HepG2 (cell line): ENCODE measurements around the gene SAAL1. TPM values are rescaled to one million over a fixed set of nuclear protein-coding genes. Genes with fewer than 3 reads are reported as not detected.

Source experiments
- AKAP8 ChIP-seq: sonication (generic); formaldehyde crosslinking; IDR thresholded peaks from 2 replicates; pipeline ENCODE4 v1.5.1; 2020; ENCODE audit warnings: mild to moderate bottlenecking, missing genetic modification reagents
- ELF1 ChIP-seq: sonication (generic); formaldehyde crosslinking; IDR thresholded peaks from 2 replicates; pipeline ENCODE4 v1.4.0; 2020; ENCODE audit warnings: missing genetic modification reagents
- ERF ChIP-seq: IDR thresholded peaks from 2 replicates; pipeline ENCODE4 v1.6.1; 2018; ENCODE audit warnings: missing biosample characterization, missing genetic modification reagents
- KDM3A ChIP-seq: IDR thresholded peaks from 2 replicates; pipeline ENCODE4 v1.6.1; 2018; ENCODE audit warnings: low read depth, missing compliant biosample characterization
- KDM5A ChIP-seq: fragments of 200-600 bp; sonication (generic); IDR thresholded peaks from 2 replicates; pipeline ENCODE4 v1.7.0; 2018; ENCODE audit warnings: antibody characterized with exemption, mild to moderate bottlenecking, low read length, borderline replicate concordance
- KLF16 ChIP-seq, 2 experiments: sonication (generic) in 1 of 2; formaldehyde crosslinking in 1 of 2; IDR thresholded peaks; 2 replicates each; pipeline versions ENCODE4 v1.6.1 to v1.8.0; 2016 to 2023; ENCODE audit warnings: missing genetic modification reagents in 2 of 2, missing compliant biosample characterization in 1 of 2
- NFYB ChIP-seq: sonication (generic); formaldehyde crosslinking; IDR thresholded peaks from 2 replicates; pipeline ENCODE4 v1.4.0; 2020; ENCODE audit warnings: missing genetic modification reagents
- NR2F6 ChIP-seq, 2 experiments: IDR thresholded peaks; 2 replicates each; pipeline ENCODE4 v1.6.1; 2016; ENCODE audit warnings: antibody characterized with exemption in 1 of 2, mild to moderate bottlenecking in 1 of 2
- PPARG ChIP-seq: conservative IDR thresholded peaks from 2 replicates; pipeline ENCODE4 v1.6.1; 2016; ENCODE audit warnings: missing biosample characterization, missing genetic modification reagents
- RAD51 ChIP-seq: fragments of 450-650 bp; IDR thresholded peaks from 2 replicates; pipeline ENCODE4 v1.6.1; 2016; ENCODE audit warnings: borderline replicate concordance
- SIX4 ChIP-seq: sonication (generic); formaldehyde crosslinking; IDR thresholded peaks from 2 replicates; pipeline ENCODE4 v1.4.0; 2020; ENCODE audit warnings: missing genetic modification reagents
- SOX6 ChIP-seq, 2 experiments: fragments of 450-650 bp in 1 of 2; sonication (generic) in 1 of 2; formaldehyde crosslinking in 1 of 2; IDR thresholded peaks; 2 replicates each; pipeline versions ENCODE4 v1.4.0 to v1.6.1; 2017 to 2020; ENCODE audit warnings: antibody characterized with exemption in 1 of 2, mild to moderate bottlenecking in 1 of 2, missing genetic modification reagents in 1 of 2
- TEAD3 ChIP-seq: optimal IDR thresholded peaks from 2 replicates; pipeline ENCODE3; 2016; ENCODE audit warnings: borderline replicate concordance
- ZFP90 ChIP-seq: sonication (generic); formaldehyde crosslinking; IDR thresholded peaks from 2 replicates; pipeline ENCODE4 v1.8.0; 2022; ENCODE audit warnings: missing genetic modification reagents, mild to moderate bottlenecking, inconsistent platforms, borderline replicate concordance
- ZNF225 ChIP-seq: sonication (generic); formaldehyde crosslinking; IDR thresholded peaks from 2 replicates; pipeline ENCODE4 v1.4.0; 2020; ENCODE audit warnings: mild to moderate bottlenecking, missing genetic modification reagents
- ZNF512B ChIP-seq: sonication (generic); formaldehyde crosslinking; IDR thresholded peaks from 2 replicates; pipeline ENCODE4 v1.5.1; 2020; ENCODE audit warnings: missing genetic modification reagents, mild to moderate bottlenecking, borderline replicate concordance
- ZNF546 ChIP-seq: sonication (generic); formaldehyde crosslinking; conservative IDR thresholded peaks from 2 replicates; pipeline ENCODE4 v1.8.1; 2023; ENCODE audit warnings: mild to moderate bottlenecking, missing genetic modification reagents
- ZSCAN31 ChIP-seq: sonication (generic); formaldehyde crosslinking; IDR thresholded peaks from 2 replicates; pipeline ENCODE4 v1.5.0; 2020; ENCODE audit warnings: low read depth, mild to moderate bottlenecking, missing genetic modification reagents
- polyA plus RNA-seq, 8 experiments: library from polyadenylated mRNA; depleted of rRNA in 3 of 8; stranded (reverse) in 7 of 8; unstranded in 1 of 8; fragments of >200 nt; fragmentation: Illumina TruSeq in 4 of 8; extraction: Trizol in 4 of 8; gene quantifications; 2 replicates each; pipeline versions ENCODE4 v1.2.1 to v1.2.3, GENCODE V29; 2011 to 2016; ENCODE audit warnings: low read depth in 4 of 8, missing spikeins in 1 of 8, mixed read lengths in 1 of 8; ENCODE audit not compliant: insufficient read depth in 1 of 8
- total RNA-seq, 5 experiments: library from RNA; depleted of rRNA; stranded (reverse); fragments of >200 nt; fragmentation: Illumina TruSeq; extraction: Trizol; gene quantifications; 2 replicates each; pipeline ENCODE4 v1.2.3, GENCODE V29; 2016; ENCODE audit warnings: low read depth in 1 of 5
- TF ChIP-seq, protein P1 (sequence below): sonication (generic); formaldehyde crosslinking; IDR thresholded peaks from 2 replicates; pipeline ENCODE4 v1.5.1; 2020; ENCODE audit warnings: missing genetic modification reagents, mild to moderate bottlenecking, borderline replicate concordance
- TF ChIP-seq, protein P2 (sequence below): sonication (generic); formaldehyde crosslinking; IDR thresholded peaks from 2 replicates; pipeline ENCODE4 v1.4.0; 2020; ENCODE audit warnings: missing genetic modification reagents, borderline replicate concordance
- TF ChIP-seq, protein P3 (sequence below): sonication (generic); formaldehyde crosslinking; IDR thresholded peaks from 2 replicates; pipeline ENCODE4 v1.4.0; 2020; ENCODE audit warnings: low read depth, mild to moderate bottlenecking, missing genetic modification reagents
- TF ChIP-seq, protein P4 (sequence below): sonication (generic); formaldehyde crosslinking; IDR thresholded peaks from 2 replicates; pipeline ENCODE4 v1.8.0; 2022; ENCODE audit warnings: missing genetic modification reagents, low read depth, mild to moderate bottlenecking, borderline replicate concordance

SAAL1 gene
- total and polyA plus RNA-seq, 2 of the 13 experiments (the other 11 are each of a cell fraction or from before 2014, with no cell fraction given), result 16.5 to 46.0 TPM

DNA sequence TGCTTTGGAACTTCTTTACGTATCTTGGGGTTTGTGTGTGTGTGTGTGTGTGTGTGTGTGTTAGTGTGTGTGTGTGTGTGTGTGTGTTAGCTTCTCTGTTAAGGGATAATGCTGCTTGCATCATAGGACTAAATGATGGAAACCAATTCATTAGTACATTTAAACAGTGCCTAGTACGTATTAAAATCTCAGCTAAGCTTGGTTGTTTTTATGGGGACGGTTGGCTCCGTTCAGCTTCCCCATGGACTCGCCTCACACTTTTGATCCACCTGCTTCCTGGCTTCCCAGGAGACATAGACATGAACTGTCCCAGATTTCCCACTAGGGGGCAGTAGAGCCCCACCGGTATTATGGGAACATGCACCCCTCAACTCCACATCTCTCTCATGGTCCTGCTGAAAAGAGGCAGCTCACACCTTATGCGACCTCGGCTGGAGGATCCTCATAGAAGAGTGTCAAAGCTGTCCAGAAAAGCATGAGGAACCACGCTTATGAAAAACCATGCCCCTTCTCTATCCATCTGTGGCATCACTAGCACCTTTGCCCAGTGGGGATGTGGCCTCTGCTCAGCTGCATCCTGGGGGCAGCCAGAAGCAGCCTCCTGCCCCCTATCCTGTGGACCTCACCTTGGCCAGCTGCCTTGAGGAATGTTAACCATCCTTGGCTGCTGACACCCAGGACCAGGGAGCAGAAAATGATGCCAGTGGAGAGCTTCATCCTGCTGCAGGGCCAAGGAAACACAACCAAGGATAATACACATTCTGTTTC, 9.7 kb upstream of the SAAL1 start (continued):
- 0 out of 2 replicates have a peak, but pooled peaks have one; percentile 24 for TF ChIP-seq ZNF225 (CRISPR knock-in tag)
- TF ChIP-seq ZFP90 (CRISPR knock-in tag), result no peak
- TF ChIP-seq, protein P1, sequence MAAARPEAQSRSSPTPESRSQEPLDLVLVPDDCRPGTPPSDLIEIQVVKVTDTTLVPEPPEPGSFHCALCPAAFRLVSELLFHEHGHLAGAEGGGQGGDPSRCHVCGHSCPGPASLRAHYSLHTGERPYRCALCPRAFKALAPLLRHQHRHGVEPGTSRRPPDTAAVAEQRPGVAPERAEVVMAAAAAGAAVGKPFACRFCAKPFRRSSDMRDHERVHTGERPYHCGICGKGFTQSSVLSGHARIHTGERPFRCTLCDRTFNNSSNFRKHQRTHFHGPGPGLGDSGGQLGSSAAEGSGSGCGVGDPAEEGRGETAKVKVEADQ (CRISPR knock-in tag), result peak; percentile 54; the same call in 1 of the 2 replicates
- TF ChIP-seq, protein P2, sequence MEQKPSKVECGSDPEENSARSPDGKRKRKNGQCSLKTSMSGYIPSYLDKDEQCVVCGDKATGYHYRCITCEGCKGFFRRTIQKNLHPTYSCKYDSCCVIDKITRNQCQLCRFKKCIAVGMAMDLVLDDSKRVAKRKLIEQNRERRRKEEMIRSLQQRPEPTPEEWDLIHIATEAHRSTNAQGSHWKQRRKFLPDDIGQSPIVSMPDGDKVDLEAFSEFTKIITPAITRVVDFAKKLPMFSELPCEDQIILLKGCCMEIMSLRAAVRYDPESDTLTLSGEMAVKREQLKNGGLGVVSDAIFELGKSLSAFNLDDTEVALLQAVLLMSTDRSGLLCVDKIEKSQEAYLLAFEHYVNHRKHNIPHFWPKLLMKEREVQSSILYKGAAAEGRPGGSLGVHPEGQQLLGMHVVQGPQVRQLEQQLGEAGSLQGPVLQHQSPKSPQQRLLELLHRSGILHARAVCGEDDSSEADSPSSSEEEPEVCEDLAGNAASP (CRISPR knock-in tag), result 0 out of 2 replicates have a peak, but pooled peaks have one; percentile 23
- TF ChIP-seq RAD51, result no peak
- TF ChIP-seq ZSCAN31 (CRISPR knock-in tag), result peak; percentile 56; the same call in 1 of the 2 replicates
- no peak for TF ChIP-seq NR2F6 (IDR thresholded peaks at IDR 0.05)
- TF ChIP-seq NR2F6 (CRISPR knock-in tag; IDR thresholded peaks at IDR 0.05), result 0 out of 2 replicates have a peak, but pooled peaks have one; percentile 21
- TF ChIP-seq TEAD3, result peak; percentile 38
- TF ChIP-seq AKAP8 (CRISPR knock-in tag), result no peak
- TF ChIP-seq, protein P3, sequence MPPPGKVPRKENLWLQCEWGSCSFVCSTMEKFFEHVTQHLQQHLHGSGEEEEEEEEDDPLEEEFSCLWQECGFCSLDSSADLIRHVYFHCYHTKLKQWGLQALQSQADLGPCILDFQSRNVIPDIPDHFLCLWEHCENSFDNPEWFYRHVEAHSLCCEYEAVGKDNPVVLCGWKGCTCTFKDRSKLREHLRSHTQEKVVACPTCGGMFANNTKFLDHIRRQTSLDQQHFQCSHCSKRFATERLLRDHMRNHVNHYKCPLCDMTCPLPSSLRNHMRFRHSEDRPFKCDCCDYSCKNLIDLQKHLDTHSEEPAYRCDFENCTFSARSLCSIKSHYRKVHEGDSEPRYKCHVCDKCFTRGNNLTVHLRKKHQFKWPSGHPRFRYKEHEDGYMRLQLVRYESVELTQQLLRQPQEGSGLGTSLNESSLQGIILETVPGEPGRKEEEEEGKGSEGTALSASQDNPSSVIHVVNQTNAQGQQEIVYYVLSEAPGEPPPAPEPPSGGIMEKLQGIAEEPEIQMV (CRISPR knock-in tag), result 0 out of 2 replicates have a peak, but pooled peaks have one; percentile 68
- no peak for TF ChIP-seq SIX4
- no peak for TF ChIP-seq PPARG
- TF ChIP-seq KLF16 (CRISPR knock-in tag; IDR thresholded peaks at IDR 0.05), result 0 out of 4 replicates have a peak, but pooled peaks of 1 of the 2 experiments have one; percentile 25
- TF ChIP-seq, protein P4, sequence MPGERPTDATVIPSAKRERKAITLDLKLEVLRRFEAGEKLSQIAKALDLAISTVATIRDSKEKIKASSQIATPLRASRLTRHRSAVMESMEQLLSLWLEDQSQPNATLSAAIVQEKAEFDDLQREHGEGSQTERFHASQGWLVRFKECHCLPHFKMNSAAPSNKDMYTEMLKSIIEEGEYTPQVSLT (CRISPR knock-in tag), result no peak
- TF ChIP-seq ELF1 (CRISPR knock-in tag), result peak; percentile 36; the same call in 1 of the 2 replicates
- TF ChIP-seq ZNF546 (CRISPR knock-in tag), result no peak
- TF ChIP-seq ZNF512B (CRISPR knock-in tag), result no peak
- no peak for TF ChIP-seq NFYB (CRISPR knock-in tag)
- no peak for TF ChIP-seq KDM5A
- peak; percentile 49; the same call in 1 of the 2 replicates for TF ChIP-seq ERF
- no peak for TF ChIP-seq SOX6 (IDR thresholded peaks at IDR 0.05)
- 0 out of 2 replicates have a peak, but pooled peaks have one; percentile 26 for TF ChIP-seq SOX6 (CRISPR knock-in tag; IDR thresholded peaks at IDR 0.05)
- peak; percentile 82 for TF ChIP-seq KDM3A (CRISPR knock-in tag)
